H1 (cell line): Measurements from ENCODE around the gene GAS2L1. TPM values are rescaled to one million over a fixed set of nuclear protein-coding genes. Genes with fewer than 3 reads are reported as not detected.

Experiments
- microRNA-seq, 2 experiments: library from miRNA; unstranded; fragments of <30 nt; microRNA quantifications; one replicate each; pipeline versions ENCODE4 to v1.2.0, GENCODE V29; 2016 to 2020; ENCODE audit warnings: borderline microRNAs expressed in 2 of 2, borderline number of aligned reads in 2 of 2, borderline replicate concordance in 1 of 2
- polyA plus RNA-seq, 7 experiments: library from polyadenylated mRNA; depleted of rRNA in 3 of 7; stranded (reverse) in 5 of 7; unstranded in 2 of 7; fragments of >200 nt in 5 of 7; fragments of 200-250 nt in 2 of 7; gene quantifications; 1 replicate in 5 of 7; 2 replicates in 1 of 7; 4 replicates in 1 of 7; pipeline versions ENCODE4 v1.2.1 to v1.2.3, GENCODE V29; 2011 to 2013; ENCODE audit warnings: missing spikeins in 2 of 7, mixed read lengths in 2 of 7
- small RNA-seq: library from polyadenylated mRNA; stranded (forward); fragments of <200 nt; extraction: miRNeasy Mini kit (QIAGEN cat#:217004); gene quantifications from one replicate; pipeline ENCODE3, GENCODE V24; 2013; ENCODE audit not compliant: insufficient read depth
- total RNA-seq: library from RNA; stranded (reverse); fragmentation: NEBNext Ultra II Directional; extraction: Animal tissue kit (Norgen Biotek cat#: 25700); gene quantifications from 2 replicates; pipeline ENCODE4 v1.2.1, GENCODE V29; 2021

GAS2L1 gene
- total and polyA plus RNA-seq, 2 of the 8 experiments (the other 6 are each of a cell fraction or from before 2014, with no cell fraction given), result 3.6 to 10.1 TPM

Small RNAs within 50 kb of the gene (microRNA-seq; reads per million reads assigned to microRNA genes)
- 0.92 to 1.4 reads per million in 2 experiments for gene MIR3653

Small RNAs within 50 kb of the gene (small RNA-seq; reads per million reads assigned to genes)
- not detected for gene MIR3653

Other genes with a start within 250 kb of the GAS2L1 start
- not detected in 2 replicates for gene C22orf31, start 244.8 kb upstream of the GAS2L1 start, total RNA-seq
- not detected in 2 replicates for gene C22orf31, start 244.8 kb upstream of the GAS2L1 start, polyA plus RNA-seq (2011; rRNA removed)
- gene KREMEN1, start 233.6 kb upstream of the GAS2L1 start, total RNA-seq, result 3.2 TPM in 2 replicates
- 2.1 and 5.9 TPM in 2 replicates for gene KREMEN1, start 233.6 kb upstream of the GAS2L1 start, polyA plus RNA-seq (2011; rRNA removed)
- 3.8 and 3.9 TPM in 2 replicates for gene EMID1, start 100.8 kb upstream of the GAS2L1 start, total RNA-seq
- gene EMID1, start 100.8 kb upstream of the GAS2L1 start, polyA plus RNA-seq (2011; rRNA removed), result 7.4 and 11.1 TPM in 2 replicates
- 72.1 and 75.7 TPM in 2 replicates for gene RHBDD3, start 38.7 kb upstream of the GAS2L1 start, total RNA-seq
- gene RHBDD3, start 38.7 kb upstream of the GAS2L1 start, polyA plus RNA-seq (2011; rRNA removed), result 117 and 171 TPM in 2 replicates
- 385 and 387 TPM in 2 replicates for gene EWSR1, start 38.4 kb upstream of the GAS2L1 start, total RNA-seq
- gene EWSR1, start 38.4 kb upstream of the GAS2L1 start, polyA plus RNA-seq (2011; rRNA removed), result 646 and 930 TPM in 2 replicates
- gene RASL10A, start 9.0 kb downstream of the GAS2L1 start, total RNA-seq, result 1.4 and 1.5 TPM in 2 replicates
- 1.1 and 1.6 TPM in 2 replicates for gene RASL10A, start 9.0 kb downstream of the GAS2L1 start, polyA plus RNA-seq (2011; rRNA removed)
- 63.5 and 64.2 TPM in 2 replicates for gene AP1B1, start 81.9 kb downstream of the GAS2L1 start, total RNA-seq
- gene AP1B1, start 81.9 kb downstream of the GAS2L1 start, polyA plus RNA-seq (2011; rRNA removed), result 86.8 and 137 TPM in 2 replicates
- gene RFPL1, start 131.9 kb downstream of the GAS2L1 start, total RNA-seq, result not detected in 2 replicates
- not detected in 2 replicates for gene RFPL1, start 131.9 kb downstream of the GAS2L1 start, polyA plus RNA-seq (2011; rRNA removed)
- 2.0 and 2.3 TPM in 2 replicates for gene NEFH, start 173.6 kb downstream of the GAS2L1 start, total RNA-seq
- 0.57 and 0.74 TPM in 2 replicates for gene NEFH, start 173.6 kb downstream of the GAS2L1 start, polyA plus RNA-seq (2011; rRNA removed)
- gene THOC5, start 247.1 kb downstream of the GAS2L1 start, total RNA-seq, result 61.5 and 65.7 TPM in 2 replicates
- 27.7 and 30.3 TPM in 2 replicates for gene THOC5, start 247.1 kb downstream of the GAS2L1 start, polyA plus RNA-seq (2011; rRNA removed)